GM19099 (cell line): ENCODE data around the gene PKM.

Experiments used
- POLR2A ChIP-seq: IDR thresholded peaks from 3 replicates; pipeline ENCODE4 v1.6.1; 2011; ENCODE audit warnings: low read depth; ENCODE audit not compliant: insufficient read length; ENCODE audit errors: extremely low read depth

PKM gene

DNA sequence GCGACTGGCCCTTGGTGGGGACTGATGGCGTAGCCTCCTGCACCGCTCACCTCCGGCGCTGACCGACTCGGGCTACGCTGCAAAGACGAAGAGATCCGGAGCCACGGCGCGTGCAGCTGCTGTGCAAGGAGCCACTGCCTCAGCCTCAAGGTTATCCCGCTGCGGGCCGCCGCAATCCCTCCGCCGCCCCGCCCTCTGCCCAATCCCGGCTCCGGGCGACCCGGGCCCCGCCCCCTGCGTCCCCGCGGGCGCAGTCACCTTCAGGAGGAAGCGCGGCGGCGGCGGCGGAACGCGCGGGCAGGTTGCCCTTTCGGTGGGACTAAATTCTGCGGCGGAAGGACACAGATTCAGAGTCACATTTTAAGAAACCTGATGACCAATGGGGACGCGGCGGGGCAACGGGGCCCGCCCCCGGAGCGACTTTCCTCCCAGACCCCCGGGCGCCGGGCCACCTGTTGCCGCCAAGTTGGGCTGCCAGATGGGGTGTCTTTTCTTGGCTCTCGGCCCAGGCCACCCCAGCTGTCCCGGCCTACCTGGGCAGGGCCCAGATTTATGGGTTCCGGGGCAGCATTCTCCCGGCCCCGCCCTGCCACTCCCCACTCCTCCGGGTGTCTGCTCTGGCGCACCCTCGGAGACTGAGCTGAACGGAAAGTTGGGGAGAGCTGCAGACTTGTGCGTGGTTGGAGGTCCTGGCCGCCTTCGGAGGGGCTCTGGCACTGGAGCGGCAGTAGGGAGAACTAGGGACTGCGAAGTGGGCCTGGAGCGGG is at the start of gene PKM:
TSS of gene PKM (minus strand) at position 125 of the 767 bp plus-strand sequence. CDS start 12,093 bp downstream, outside the sequence.
- peak; percentile 100 for TF ChIP-seq POLR2A

GRCh38 chr15:72280751-72281150 is 49.8 kb upstream of the PKM start:
- no peak for TF ChIP-seq POLR2A

- no peak for TF ChIP-seq POLR2A
Observed at GRCh38 chr15:72278737-72279136, 47.7 kb upstream of the PKM start.

DNA sequence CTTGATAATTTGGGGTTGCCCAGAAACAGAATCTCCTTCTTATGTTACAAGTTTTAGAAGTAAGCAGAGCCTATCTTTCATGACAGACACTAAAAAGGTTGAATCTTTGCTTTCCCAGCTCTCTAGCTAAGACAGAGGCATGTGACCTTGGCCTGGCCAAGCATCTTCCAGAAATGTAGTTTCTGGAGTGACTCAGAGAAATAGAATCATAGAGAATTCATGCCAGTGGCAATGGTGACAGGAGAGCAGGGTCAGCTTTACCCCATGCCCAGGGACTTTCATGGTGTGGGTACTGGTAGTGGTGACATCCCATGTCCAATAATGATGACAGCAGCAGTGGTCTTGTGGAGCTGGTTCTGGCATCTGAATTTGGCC is 45.3 kb upstream of the PKM start:
- no peak for TF ChIP-seq POLR2A

DNA sequence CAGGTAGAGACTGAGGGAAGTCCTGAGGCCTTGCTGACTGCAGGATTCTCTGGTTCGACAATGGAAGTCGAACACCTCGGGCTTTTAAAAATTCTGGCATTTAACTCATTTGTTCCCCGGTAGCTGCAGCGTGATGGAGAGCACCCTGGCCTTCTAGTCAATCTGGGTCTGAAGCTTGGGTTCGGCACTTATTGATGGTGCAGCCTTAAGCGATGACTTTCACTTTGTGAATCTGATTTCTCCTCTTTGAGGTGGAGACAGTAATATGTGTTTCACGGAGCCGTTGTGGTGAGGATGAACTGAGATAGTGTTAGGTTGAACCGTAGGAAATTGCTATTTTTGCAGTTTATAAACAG is 42.0 kb upstream of the PKM start:
- peak; percentile 16 for TF ChIP-seq POLR2A

DNA sequence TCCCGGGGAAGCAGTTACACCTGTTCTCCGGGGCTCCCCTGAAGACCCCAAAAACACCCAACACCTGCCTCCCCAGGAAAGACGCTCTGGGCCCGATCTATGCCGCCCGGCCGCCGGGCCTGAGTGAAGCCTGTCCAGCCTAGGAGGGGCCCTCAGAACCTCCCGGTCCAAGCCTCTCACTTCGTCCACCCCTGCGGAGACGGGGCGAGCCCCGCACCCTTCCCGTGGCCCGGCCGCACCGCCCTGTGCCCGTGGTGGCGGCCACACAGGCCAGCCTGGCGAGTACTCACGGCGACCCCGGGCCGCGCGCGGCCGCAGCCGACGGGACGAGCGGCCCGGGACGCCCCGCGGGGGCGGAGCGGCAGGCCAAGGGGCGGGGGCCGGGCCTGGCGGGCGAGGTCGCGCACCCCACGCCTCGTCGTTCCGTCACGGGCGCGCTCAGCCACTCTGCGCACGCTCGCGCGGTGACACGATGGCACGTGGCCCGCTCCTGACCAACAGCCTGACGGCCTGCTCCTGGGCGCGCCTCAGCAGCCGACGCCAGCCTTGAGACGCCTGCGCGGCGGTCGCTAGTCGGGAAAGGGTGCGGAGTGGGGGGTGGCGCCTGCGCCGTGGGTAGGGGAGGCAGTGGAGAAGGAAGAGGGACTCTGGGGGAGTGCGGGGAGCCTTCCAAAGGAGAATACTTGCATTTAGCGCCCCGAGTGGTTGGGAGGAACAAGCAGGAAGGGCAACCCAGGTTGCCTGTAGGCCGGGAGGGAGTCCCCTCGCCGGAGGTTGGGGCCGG is 41.4 kb upstream of the PKM start, which contains the start of gene PARP6:
TSS of gene PARP6 (minus strand) at position 342 of the 784 bp plus-strand sequence. CDS start 5,077 bp downstream, outside the sequence.
- peak; percentile 65 for TF ChIP-seq POLR2A

DNA sequence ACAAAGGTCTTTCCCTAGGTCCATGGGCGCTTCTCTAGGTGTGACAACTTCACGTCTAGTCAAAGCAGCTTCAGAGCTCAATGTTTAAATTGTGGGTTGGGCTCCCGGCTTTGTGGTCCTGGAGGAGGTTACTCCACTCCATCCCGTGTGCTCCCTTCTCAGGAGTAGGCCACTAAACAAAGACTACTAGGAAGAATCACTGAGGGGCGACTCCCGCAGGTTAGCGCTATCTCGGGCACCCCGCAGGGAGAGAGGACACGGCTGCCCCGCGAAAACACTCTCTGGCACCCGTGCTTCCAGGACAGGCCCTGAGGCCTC is 40.9 kb upstream of the PKM start:
- TF ChIP-seq POLR2A, result no peak

DNA sequence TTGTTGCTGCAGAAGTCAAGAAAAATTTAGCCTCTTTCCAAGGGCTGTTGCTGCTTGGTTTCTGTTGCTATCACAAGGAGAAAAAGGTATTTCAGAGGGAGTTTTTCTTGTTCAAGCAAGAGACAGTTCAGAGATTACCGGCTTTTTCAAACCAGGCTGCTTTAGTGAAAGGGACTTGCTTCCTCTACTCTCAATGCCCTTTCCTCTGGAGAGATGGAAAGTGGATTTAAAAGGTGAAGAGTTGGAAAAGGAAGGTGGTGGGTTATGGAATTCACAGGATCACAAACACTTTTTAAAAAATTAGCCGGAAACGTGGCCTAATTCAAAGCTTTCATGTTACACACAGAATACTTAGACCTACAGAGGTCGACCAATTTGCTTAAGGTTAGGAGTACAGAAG is 40.2 kb upstream of the PKM start:
- no peak for TF ChIP-seq POLR2A

GRCh38 chr15:72269739-72270138 is 38.7 kb upstream of the PKM start:
- no peak for TF ChIP-seq POLR2A

DNA sequence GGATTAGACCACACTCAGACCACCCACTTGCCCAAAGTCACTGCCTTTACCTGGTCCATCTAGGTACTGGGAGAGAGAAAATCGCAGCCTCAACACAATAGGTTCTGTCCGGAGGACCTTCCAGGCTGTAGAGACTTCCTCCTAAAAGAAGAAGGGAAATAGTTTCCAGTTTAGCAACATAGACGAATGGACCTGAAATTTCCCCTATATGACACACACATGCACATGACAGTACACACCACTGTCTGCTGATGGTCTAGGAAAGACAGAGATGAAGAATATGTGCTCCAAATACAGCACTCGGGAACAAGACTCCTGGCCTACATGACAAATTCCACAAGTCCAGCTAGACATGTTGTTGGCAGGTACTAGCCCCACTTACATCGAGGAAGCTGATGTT is 34.0 kb upstream of the PKM start:
- TF ChIP-seq POLR2A, result no peak

DNA sequence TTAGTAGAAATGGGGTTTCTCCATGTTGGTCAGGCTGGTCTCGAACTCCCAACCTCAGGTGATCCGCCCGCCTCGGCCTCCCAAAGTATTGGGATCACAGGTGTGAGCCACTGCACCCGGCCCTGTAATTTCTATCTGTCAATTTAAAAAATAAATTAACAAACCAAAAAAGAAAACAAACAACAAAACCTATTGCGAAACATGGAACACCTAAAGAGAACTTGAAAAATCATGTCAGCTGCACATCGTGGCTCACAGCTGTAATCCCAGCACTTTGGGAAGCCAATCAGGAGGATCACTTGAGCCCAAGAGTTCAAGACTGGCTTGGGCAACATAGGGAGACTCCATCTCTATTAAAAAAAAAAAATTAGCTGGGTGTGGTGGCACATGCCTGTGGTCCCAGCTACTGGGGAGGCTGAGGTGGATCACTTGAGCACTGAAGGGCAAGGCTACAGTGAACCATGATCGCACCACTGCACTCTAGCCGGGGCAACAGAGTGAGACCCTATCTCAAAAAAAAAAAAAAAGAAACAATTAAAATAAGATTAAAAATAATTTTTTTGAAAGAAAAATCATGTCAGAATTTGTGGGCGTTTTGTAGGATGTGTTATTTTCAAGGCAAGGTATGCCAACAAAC is 21.8 kb upstream of the PKM start:
- TF ChIP-seq POLR2A, result no peak

- TF ChIP-seq POLR2A, result no peak
Observed at GRCh38 chr15:72249142-72249810, 18.3 kb upstream of the PKM start.

GRCh38 chr15:72248514-72248913 is 17.5 kb upstream of the PKM start:
- no peak for TF ChIP-seq POLR2A

DNA sequence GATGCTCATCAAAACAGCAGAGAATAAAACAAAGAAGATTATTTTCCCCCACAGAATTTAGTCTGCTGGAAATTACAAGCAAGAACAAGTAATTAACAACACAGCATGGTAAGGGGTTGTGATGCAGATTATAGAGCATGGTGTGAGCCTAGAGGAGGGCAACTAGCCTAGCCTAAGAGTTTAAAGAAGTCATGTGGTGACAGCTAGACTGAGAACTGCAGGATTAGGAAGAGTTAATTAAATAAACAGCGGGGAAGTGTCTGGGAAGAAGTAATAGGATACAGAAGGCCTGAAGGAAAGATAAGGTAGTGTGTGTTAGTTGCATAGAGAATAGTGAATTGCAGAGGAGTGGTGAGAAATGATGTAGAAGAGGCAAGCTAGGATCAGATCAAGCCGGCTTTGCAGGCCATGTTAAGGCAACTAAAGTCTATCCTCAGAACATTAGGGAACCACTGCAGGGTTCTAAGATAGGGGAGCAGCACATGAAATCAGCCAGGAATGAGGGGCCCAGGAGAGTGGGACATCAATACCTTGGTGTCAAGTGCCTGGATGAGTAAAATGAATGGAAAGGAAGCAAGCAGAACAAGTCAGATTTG is 11.9 kb upstream of the PKM start:
- TF ChIP-seq POLR2A, result no peak

DNA sequence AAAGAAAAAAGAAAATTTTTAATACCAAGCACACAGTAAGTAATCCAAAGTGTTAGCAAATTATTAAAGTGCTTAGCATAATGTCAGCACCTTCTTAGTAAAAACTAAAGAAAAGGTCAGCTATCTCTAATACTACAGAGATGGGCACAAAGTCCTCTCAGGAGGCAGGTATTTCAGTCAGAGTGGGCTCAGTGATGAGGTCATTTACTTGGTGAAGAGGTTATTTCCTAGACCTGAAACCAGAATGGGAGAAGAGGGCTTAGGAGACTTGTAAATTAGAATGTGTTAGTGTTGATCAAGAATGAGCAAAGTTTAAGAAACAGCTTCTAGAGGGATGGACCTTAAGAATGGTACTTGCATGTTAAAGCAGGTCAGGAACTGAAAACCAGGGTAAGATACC is 8.7 kb upstream of the PKM start:
- TF ChIP-seq POLR2A, result no peak
